T1000 (cell line): ENCODE data around the gene ALDH8A1.

Experiments used
- DNase-seq: peaks from one replicate; lab custom pipeline; 2025; ENCODE audit warnings: mixed read lengths; lab: John Stamatoyannopoulos, UW

Gene ALDH8A1, protein sequence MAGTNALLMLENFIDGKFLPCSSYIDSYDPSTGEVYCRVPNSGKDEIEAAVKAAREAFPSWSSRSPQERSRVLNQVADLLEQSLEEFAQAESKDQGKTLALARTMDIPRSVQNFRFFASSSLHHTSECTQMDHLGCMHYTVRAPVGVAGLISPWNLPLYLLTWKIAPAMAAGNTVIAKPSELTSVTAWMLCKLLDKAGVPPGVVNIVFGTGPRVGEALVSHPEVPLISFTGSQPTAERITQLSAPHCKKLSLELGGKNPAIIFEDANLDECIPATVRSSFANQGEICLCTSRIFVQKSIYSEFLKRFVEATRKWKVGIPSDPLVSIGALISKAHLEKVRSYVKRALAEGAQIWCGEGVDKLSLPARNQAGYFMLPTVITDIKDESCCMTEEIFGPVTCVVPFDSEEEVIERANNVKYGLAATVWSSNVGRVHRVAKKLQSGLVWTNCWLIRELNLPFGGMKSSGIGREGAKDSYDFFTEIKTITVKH

DNA sequence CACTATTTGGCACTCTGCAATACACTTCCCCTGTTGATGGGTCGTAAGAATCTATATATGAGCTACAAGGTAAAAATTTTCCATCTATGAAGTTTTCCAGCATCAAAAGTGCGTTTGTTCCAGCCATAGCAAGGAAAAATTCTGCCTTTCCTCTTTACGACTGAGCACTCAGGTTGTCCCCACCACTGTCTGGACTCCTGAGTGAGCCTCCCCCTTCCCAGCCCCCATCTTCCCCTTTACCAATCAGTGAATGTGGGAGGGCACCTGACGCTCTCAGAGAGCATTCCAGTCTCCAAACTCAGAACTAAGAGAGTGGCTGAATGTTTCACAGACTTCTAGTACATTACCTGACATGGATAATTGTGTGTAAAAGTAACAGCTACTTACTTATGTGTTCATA lies at the start of gene ALDH8A1:
TSS of gene ALDH8A1 (minus strand) at position 175 of the 400 bp plus-strand sequence. CDS start at position 127, 48 bp downstream.
- DNase-seq: no peak

DNA sequence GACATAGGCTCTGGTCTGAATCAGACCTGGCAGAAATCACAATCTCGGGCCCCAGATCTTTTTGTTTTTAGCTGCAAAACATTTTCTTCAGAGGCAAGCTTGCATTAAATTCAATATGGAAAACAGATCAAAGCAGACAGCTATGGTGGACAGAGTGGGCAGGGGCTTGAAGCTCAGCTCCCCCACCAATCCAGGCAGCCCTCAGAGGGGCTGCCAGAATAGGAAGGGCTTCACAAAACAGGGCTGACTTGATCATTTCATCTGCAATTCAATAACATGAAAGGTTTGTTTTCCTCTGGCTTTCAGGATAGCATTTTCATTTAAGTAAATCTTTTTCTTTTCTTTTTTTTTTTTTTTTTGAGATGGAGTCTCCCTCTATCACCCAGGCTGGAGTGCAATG lies 49.2 kb upstream of the ALDH8A1 start:
- no peak for DNase-seq

DNA sequence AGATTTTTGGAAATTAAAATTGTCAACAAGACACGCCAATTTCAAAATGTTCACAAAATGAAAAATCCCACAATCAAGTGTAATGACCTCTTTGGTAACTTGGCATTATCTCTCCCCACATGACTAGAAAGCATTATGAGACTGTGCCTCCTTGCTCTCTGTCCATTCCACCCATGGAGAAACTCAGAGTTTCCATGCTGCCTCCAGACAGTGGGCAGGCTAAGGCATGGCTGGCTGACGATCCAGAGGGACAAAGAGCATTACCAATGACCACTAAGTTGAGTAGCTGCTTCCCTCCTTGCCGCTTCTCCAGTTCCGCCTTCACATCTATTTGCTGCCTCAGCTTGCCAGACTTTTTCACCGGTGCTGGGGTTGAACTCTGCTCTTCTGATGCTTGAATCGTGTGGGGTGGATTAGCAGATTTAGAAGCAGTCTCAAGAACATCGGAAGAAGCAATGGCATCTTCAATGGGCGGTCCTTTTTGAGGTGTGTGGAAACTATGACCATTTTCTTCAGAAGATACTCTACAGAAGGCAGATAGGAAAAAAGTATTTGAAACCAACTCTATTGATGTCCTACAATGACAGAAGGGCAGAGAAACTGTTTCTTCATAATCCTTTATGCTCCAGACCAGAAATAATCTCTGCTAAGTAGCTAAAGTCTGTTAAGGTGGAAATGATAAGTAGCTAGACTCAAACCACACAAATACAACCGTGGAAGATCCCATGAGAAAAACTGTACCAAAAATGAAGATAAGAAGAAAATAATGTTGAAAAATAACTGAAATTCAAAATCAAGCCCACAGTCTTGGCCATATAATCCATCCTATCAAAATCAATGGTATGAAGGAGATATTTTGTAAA lies 47.5 kb upstream of the ALDH8A1 start:
- no peak for DNase-seq

DNA sequence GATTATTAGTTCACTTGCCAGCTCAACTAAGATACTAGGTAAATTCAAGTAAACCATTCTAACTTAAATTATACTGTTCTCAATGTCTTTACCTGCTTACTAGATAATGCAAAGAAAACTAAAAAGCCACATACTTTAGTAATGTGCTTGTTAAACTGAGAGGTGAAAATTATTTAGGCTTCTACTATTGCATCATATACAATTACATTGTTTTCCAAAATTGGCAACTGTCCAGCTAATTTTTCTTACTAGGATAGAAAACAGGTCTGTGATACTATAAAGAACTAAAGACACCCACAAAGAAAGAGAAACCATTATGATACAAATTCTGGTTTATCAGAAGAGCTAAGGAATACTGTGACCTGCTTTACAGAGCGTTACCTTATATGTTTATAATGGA lies 45.6 kb upstream of the ALDH8A1 start:
- no peak for DNase-seq

DNA sequence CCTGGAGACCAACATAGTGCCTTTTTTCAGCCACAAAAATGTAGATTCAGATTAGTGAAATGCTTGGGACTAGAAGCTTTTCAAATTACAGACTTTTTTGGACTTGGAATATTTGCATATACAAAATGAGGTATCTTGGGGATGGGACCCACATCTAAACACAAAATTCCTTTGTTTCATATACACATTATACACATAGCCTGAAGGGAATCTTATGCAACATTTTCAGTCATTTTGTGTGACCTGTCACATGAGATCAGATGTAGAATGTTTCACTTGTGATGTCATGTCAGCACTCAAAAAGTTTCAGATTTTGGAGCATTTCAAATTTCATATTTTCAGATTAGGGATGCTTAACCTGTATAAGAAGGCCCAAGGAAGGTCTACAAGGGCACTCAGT lies 44.5 kb upstream of the ALDH8A1 start:
- DNase-seq: no peak

DNA sequence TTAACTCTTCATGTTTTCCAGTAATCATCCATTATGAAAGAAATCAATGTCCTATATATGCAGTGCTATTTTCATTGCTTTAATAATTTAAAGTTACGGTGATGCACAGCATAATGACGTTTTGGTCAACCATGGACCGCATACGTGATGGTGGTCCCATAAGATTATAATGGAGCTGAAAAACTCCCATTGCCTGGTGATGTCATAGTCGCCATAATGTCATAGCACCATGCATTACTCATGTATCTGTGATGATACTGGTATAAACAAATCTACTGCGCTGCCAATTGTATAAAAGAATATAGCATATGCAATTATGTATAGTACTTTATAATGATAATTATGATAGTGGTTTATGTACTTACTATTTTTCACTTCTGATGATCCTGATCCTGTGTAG lies 42.3 kb upstream of the ALDH8A1 start:
- no peak for DNase-seq

DNA sequence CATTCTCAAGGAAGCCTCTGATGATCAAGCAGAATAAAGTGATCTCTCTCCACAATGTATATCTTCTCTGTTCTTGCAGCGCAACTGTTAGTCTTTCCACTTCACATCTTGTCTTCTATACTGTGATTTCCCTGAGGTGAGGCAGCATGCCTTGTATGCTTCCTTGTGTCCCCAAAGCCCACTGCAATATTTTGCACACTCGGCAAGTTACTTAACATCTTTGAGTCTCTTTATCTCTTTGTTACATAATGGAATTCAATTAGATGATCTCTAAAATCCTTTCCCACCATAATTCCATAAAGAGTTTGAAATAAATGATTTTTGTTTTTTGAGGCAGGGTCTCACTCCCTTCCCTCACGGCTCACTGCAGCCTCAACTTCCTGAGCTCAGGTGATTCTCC lies 40.4 kb upstream of the ALDH8A1 start:
- no peak for DNase-seq

DNA sequence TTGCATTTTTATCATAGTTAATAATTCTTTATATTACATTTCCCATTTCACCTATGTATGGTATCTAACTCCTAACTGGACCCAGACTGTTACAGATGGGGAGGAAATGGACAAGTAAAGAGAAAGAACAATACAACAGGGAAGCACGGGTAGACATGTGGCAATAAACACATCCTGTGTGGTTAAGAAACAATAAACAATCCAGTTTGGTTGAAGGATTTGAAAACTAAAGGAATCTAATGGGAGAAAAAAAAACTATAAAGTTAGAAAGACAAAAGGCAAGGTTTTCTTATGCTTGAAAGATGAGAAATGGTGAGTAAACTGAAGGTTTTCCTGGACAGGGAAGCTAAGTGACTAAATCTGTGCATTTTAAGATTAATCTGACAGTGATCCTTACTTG lies 34.9 kb upstream of the ALDH8A1 start:
- DNase-seq: no peak

DNA sequence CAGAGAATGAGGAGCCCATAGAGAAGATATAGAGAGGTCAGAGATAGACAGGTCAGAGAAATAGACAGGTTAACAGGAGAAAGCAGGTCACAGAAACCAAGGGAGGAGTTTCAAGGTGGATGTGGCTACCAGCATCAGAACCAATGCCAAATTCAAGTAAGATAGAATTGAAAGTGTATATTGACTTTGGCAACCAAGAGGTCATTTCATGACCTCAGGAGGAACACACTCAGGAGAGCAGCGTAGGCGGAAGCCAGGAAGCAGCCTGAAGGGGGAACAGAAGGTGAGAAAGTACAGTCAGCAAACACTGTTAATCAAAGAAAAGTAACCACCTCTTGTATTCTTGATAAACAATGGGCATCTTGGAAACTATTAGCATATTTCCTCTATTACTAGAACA lies 33.9 kb upstream of the ALDH8A1 start:
- DNase-seq: no peak

DNA sequence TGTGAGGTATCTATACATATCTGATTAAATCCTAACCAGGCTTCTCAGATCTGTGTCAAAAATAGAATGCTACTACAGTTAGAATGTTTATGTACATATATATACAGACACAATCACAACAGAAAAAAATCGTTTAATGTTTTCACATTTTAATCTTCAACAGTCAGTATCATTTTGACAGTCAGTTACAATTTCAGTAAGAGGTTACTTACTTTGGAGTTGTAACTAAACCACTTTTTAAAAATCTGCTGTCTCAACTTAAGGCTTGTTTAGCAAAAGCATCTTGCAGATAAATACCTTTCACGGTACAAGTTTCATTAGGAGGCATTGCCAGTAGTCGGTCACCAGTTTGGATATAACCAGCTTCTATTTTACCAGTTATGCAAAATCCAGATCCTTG lies 32.3 kb upstream of the ALDH8A1 start:
- no peak for DNase-seq

DNA sequence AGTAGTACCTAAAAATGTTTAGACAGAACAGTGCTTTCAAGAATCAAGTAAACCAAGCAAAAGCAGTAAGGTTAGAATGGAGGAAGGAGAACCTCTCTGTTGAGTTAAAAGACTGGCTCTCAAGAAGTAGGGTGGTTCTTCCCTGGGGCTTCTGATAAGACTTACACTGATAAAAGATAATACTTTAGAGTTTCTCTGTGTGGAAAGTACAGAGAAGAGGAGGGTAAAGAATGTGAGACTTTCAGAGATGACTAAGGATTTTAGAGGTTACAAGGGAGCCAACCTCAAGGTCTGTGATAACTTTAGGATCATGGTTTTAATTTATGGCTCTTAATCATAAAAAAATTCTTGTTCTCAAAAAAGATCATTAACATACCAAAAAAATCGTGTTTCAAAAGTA lies 30.9 kb upstream of the ALDH8A1 start:
- DNase-seq: no peak

DNA sequence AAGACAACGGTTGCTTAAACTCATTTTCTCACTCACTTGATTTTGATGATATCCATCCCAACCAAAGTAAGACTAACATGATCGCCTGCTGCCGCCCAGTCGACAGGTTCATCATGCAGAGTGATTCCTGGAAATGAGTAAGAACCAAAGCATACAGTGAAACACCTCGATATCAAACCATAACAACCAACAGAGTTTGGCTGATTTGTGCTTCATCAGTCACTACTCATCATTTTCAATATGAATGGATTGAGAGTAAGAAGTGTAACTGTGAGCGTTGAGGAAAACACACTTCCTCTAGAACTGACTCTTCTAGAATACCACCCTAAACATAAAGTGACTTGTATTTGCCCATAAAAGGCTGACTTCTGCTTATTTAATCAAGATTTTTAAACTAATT lies 29.2 kb upstream of the ALDH8A1 start:
- no peak for DNase-seq

DNA sequence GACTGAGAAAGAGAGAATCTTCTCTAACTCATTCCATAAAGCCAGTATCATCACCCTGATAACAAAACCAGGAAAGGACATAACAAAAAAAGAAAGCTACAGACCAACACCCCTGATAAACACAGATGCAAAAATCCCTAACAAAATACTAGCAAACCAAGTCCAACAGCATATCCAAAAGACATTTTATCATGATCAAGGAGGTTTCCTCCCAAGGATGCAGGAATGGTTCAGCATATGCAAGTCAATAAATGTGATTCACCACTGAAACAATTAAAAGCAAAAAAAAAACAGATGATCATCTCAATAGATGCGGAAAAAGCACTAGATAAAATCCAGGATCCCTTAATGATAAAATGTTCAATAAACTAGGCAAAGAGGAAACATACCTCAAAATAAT lies 24.5 kb upstream of the ALDH8A1 start:
- no peak for DNase-seq

DNA sequence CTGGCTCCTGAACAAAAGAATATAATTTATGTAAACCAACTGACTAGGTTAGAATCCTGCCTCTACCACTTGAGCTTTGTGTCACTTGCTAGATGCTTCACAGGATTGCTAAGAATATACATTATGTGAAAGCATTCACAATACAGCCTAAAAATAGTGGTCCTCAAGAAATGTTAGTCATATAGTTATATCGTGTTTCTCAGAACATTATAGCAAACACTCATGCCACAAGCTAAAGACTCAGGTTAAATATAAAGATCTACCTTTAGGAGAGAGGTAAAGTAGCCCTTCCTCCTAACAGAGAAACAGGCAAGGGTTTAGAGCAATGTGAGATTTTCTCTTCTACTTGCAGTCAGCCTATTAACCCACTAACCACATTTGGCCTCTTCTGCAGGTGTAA lies 17.8 kb upstream of the ALDH8A1 start:
- DNase-seq: no peak

DNA sequence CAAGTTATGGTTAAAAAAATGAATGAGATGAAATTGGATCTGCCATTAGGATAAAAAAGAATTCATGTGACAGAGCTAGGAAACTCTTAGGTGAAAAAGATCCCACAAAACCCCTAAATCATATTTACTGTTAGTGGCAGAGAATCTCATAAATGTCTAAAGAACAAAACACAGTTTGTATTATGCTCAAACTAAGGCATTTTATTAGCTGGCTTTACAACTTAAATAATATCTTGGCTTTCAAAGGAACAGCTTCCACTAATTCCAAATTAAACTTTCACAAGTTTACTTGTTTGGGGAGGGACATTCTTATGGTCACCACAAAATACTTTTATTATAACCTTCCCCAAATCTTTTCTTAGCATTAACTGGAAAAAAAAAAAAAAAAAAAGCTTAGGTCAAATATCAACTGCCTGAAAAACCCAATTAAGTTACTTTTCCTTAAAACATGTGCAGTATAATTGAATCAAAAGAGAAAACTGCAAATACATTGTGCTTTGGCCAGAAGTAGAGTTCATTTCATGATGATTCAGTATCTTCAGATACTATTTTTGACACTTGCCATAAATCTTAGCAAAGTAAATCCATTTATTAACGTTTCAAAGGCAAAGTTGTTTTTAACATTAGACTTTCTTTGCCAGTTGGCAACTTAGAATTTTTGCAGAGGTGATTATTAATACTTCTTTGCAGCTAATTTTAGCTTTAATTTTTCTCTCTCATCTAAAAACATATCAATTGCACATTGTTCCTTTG lies 14.7 kb upstream of the ALDH8A1 start:
- DNase-seq: no peak

DNA sequence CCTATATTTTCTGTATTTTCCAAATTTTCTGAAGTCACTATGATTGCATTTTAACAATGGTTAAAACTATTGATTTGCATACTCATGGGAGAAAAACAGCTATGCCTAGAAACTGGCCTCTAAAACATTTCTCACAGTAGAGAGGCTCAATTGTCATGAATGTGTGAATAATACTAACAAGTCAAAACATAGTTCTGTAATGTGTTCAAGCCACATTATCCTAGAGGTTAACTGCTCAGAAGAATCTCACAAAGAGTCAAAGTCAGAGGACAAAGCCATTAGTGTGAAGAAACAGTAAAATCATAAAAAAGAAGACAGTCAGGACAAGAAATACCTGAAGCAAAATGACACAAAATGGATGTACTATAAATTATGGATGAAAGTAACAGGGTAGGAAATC lies 12.5 kb upstream of the ALDH8A1 start:
- no peak for DNase-seq

DNA sequence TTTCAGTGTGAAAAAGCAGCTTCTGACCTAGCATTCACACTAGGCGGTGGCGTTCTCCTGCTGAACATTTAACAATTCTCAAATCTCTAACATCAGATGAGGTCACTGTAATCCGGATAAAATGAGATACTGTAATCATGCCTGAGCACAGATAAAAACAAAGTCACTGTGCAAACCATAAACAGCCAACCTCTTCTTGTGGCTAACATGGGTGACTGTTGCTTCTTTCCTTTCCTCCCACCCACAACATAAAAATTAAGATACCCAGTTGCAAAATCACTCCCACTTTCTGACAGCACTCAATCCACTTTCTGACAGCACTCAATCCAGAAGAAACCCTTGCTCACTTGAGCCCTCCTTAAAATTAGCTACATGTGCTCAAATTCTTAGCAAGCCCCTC lies 11.5 kb upstream of the ALDH8A1 start:
- no peak for DNase-seq

DNA sequence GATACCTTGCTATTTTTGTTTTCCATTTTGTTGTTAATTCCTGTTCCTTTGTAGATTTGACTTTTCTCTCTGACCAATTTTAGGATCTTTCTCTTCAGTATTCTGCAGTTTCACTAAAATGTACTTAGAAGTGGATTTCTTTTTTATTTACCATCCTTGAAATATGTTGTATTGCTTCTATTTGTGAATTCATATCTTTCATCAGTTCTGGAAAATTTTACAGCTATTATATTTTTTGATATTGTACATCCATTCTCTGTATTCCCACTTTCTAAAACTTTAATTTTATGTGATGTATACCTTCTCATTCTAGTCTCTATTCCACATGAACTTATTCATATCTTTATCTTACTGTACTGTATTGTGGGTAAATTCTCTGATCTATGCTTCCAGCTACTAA lies 9.7 kb upstream of the ALDH8A1 start:
- DNase-seq: no peak

DNA sequence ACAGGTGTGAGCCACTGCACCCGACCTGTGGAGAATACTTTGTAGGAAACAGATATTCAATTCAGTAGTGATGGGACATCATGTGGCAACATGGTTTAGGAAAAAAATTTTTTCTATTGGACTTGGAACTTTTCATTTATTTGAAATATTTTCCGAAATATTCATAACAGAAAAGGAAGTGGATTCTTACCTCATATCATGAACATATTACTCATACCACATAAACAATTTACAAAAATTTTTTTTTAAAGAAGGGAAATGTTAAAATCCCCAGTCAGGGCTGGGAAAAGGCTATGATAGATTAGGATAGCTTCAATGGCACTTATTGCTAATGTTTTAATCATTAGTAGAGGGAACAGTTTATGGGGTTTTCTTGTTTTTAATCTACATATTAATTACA lies 6.8 kb upstream of the ALDH8A1 start:
- no peak for DNase-seq

DNA sequence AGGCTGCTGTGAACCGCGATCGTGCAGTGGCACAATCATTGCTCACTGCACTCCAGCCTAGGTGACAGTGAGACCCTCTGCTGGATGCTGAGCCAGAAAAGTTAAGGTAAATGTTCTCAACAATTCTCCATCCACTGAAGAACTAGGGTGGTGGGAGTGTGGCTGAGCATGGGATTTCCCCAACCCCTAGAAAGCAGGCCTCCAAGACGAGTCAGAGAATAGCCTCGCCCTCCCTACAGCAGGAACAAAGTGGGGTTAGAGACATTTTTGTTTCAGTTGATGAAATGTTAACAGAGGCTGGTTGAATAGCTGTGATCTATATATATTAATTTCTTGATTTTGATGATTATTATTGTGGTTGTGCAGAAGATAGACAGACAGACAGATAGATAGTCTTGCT lies 6.1 kb upstream of the ALDH8A1 start:
- DNase-seq: no peak

DNA sequence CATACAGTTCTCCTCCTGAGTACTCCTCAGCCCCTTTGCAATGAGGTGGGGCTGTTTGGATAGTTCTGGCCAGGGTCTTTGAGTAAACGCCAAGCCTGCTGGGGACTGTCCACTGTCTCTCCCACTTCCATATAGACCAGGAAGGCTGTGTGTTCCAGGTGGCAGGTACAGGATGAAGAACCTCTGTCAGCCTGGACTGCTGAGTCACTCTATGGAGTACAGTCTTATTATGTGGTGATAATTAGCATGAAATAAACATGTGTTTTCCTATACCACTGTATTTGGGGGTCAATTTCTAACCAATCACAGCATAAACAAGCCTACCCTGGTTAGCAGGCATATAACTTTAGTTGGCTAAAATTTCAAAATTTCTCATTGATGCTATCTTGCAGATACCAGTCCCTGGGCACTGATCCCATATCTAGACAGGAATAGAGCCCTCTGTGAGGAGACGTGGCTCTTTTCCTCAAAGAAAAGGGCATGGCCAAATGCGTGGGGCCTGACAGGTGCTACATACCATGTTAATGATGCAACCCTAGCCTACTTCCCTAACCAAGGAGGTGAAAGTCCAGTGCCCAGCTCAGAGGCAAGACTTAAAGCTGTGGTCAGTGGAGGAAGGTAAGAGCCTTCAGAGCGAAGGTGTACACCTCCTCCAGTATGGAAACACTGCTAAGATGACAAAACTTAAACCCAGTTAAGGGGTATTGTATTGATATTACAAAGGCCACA lies 4.5 kb upstream of the ALDH8A1 start:
- DNase-seq: no peak
